Right atrium auricular region (tissue), 2 donors: ENCODE measurements around the gene GFRA4. TPM values are rescaled to one million over a fixed set of nuclear protein-coding genes. Genes with fewer than 3 reads are reported as not detected.

Source experiments
- DNase-seq: peaks from one replicate; pipeline ENCODE4 v3.0.0-alpha.2; 2019; ENCODE audit warnings: low spot score
- H3K27ac ChIP-seq, 2 donors: fragments of 200-600 bp; sonication (generic); 1 replicate in 1 of 2; 2 replicates in 1 of 2; pipeline ENCODE4 v1.5.1; 2016 to 2019
- H3K27me3 ChIP-seq, 2 donors: fragments of 200-600 bp; sonication (generic); one replicate each; pipeline versions ENCODE4 v1.5.1 to v1.6.0; 2017 to 2019
- H3K36me3 ChIP-seq: fragments of 200-600 bp; sonication (generic); one replicate; pipeline ENCODE4 v1.5.1; 2016
- H3K4me1 ChIP-seq, 2 donors: fragments of 200-600 bp; sonication (generic); one replicate each; pipeline versions ENCODE4 v1.5.1 to v1.6.0; 2017 to 2019
- H3K4me3 ChIP-seq, 2 donors: fragments of 200-600 bp; sonication (generic); 1 replicate in 1 of 2; 2 replicates in 1 of 2; pipeline ENCODE4 v1.5.1; 2017 to 2019; ENCODE audit warnings: mild to moderate bottlenecking in 1 of 2, moderate library complexity in 1 of 2
- H3K9me3 ChIP-seq, 2 donors: fragments of 200-600 bp; sonication (generic); one replicate each; pipeline ENCODE4 v1.5.1; 2019
- total RNA-seq, 2 donors: library from RNA; depleted of rRNA; stranded (reverse); fragments of >200 nt; gene quantifications; one replicate each; pipeline ENCODE4 v1.1.0, GENCODE V29; 2016
- TF ChIP-seq, protein P1 (sequence below), 2 donors: fragments of 200-600 bp; sonication (generic); IDR thresholded peaks; one replicate each; pipeline ENCODE4 v1.5.1; 2019; ENCODE audit warnings: antibody characterized with exemption in 2 of 2

The GFRA4 gene
- total RNA-seq, 2 donors from 2014 or later = not detected

DNA sequence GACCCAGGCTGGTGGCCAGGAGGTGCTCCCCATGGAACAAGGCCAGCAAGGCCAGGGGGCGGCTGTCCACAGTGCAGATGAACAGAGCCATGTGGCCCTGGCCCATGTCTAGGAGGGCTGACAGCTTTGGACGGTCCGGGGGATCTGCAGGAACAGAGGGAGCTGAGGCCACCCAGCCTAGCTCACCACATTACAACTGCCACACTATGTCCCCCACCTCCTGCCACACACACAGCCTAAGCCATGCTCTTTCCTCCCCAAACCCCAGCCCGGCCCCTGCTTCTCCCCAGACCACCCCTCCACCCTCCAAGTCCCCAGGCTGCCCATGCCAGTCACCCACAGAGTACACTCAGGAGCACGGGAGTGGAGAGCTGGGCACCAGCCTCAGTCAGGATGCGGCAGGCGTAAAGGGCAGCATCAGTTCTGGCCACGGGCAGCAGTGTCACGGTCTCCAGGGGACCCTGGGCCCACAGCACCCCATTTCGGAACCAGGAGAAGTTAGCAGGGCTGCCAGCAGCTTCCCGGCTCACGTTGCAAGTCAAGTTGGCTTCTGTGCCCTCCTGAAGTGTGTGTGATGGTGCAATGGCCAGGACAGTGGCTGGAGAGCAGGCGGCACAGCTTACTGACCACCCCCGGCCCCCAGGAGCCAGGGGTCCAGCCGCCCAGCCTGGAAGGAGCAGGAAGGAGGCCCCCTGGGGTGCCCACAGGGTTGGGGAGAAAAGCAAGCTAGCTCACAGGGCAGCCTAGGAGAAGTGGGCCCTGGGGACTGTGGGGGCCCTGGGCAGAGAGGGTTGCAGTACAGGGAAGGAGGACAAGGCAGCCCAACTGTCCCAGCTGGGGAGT lies 33.8 kb upstream of the GFRA4 start:
- Histone ChIP-seq H3K4me3 (no peak overlapping the region), H3K36me3 (no peaks in the 10 kb centered on the region), H3K4me1 (no peaks in the 10 kb centered on the region), H3K27me3 (no peaks in the 10 kb centered on the region), H3K9me3 (no peaks in the 10 kb centered on the region), H3K27ac (no peak overlapping the region)
- TF ChIP-seq, protein P1, sequence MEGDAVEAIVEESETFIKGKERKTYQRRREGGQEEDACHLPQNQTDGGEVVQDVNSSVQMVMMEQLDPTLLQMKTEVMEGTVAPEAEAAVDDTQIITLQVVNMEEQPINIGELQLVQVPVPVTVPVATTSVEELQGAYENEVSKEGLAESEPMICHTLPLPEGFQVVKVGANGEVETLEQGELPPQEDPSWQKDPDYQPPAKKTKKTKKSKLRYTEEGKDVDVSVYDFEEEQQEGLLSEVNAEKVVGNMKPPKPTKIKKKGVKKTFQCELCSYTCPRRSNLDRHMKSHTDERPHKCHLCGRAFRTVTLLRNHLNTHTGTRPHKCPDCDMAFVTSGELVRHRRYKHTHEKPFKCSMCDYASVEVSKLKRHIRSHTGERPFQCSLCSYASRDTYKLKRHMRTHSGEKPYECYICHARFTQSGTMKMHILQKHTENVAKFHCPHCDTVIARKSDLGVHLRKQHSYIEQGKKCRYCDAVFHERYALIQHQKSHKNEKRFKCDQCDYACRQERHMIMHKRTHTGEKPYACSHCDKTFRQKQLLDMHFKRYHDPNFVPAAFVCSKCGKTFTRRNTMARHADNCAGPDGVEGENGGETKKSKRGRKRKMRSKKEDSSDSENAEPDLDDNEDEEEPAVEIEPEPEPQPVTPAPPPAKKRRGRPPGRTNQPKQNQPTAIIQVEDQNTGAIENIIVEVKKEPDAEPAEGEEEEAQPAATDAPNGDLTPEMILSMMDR (IDR thresholded peaks at IDR 0.05) = no peak
- DNase-seq = no peak

DNA sequence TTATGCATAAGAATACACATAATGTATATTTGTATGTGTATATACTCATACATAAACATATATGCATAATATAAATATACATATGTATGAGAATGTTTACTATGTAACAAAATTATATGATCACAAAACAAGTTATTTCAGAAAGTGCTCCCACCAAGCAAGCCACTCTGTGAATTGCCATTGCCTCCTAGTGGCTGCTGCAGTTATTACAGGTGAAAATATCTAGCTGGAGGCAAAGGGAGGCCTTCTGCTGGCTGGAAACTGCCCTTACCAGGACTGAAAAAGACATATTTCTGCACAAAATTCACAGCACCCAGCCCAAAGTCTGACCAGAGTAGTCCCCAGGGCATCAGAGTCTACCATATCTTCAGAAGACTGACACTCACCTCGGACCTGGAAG lies 33.0 kb upstream of the GFRA4 start:
- TF ChIP-seq, protein P1 (IDR thresholded peaks at IDR 0.05) = no peak
- no peaks in the 10 kb centered on the region for H3K27me3 ChIP-seq
- H3K27ac ChIP-seq = no peak overlapping the region
- H3K36me3 ChIP-seq = no peaks in the 10 kb centered on the region
- H3K9me3 ChIP-seq = no peaks in the 10 kb centered on the region
- no peak overlapping the region for H3K4me3 ChIP-seq
- no peak for DNase-seq
- no peaks in the 10 kb centered on the region for H3K4me1 ChIP-seq

DNA sequence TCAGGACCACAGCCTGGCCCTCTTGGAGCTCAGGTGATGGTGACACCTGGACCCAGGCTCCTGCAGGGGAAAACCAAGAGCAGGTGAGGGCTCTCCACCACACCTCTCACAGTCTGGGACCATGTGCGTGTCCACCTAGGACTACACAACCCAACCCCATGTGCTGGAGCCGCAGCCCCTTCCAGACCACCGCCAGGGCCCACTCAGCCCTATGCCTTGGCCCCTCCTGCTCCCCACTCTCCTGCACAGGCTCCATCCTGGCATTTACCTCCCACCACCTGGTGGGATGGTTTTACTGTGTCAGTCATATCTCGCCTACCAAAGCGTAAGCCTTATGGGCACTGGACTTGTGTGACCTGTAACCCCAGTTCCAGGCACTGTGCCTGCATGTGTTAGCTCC lies 31.7 kb upstream of the GFRA4 start:
- no peak for DNase-seq
- Histone ChIP-seq H3K4me3 (no peak overlapping the region), H3K36me3 (no peaks in the 10 kb centered on the region), H3K9me3 (no peaks in the 10 kb centered on the region), H3K27ac (no peak overlapping the region), H3K27me3 (no peaks in the 10 kb centered on the region), H3K4me1 (no peaks in the 10 kb centered on the region)
- TF ChIP-seq, protein P1 (IDR thresholded peaks at IDR 0.05) = no peak

DNA sequence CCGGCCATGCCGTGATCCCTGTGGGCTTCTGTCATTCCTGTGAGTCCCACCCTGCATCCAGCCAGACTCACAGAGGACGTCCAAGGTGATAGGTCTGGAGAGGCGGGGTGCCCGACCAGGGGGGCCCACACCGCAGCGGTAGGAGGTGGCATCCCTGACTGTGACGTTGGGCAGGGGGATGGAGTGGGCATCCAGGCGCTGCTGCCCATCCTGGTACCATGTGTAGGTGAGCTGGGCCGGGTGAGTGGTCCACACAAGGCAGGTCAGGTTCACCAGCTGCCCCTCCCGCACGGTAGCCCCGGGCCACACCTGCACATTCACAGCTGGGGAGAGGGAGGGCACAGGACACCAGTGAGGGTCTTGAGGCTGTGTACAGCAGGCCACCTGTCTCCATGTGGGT lies 30.2 kb upstream of the GFRA4 start:
- TF ChIP-seq, protein P1 (IDR thresholded peaks at IDR 0.05) = no peak
- Histone ChIP-seq H3K27ac (no peak overlapping the region), H3K9me3 (no peaks in the 10 kb centered on the region), H3K4me1 (no peaks in the 10 kb centered on the region), H3K4me3 (no peak overlapping the region), H3K27me3 (no peaks in the 10 kb centered on the region), H3K36me3 (no peaks in the 10 kb centered on the region)
- DNase-seq = no peak

DNA sequence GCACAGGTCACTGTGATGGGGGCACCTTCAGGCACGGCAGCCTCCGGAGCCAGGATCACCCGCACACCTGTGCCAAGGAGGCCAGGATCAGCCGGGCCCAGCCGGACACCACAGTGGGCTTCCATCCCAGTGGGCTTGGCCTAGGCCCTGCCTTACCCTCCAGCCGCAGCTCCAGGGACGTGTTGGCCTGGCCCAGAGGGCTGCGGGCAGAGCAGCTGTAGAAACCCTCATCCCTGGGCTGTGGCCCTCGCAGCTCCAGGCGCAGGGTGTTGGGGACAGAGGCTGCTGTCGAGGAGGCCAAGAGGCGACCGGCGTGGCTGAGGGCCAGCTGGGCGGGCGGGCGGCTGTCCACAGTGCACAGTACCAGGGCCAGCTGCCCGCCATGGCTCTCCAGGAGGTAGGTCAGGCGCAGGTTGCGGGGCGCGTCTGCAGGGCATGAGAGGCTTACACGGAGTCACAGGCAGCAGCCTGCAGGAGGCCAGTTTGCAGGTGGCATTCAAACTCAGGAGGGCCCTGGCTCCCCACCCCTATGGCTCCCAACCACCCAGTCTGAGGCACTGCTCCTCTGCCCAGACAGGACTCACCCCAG lies 29.6 kb upstream of the GFRA4 start:
- DNase-seq = no peak

More for the DNA sequence above, 29.6 kb upstream of the GFRA4 start:
- Histone ChIP-seq H3K36me3 (no peaks in the 10 kb centered on the region), H3K27me3 (no peaks in the 10 kb centered on the region), H3K9me3 (no peaks in the 10 kb centered on the region), H3K27ac (no peak overlapping the region), H3K4me1 (no peaks in the 10 kb centered on the region), H3K4me3 (no peak overlapping the region)
- TF ChIP-seq, protein P1 (IDR thresholded peaks at IDR 0.05) = no peak
